ENCODE data around the gene TNKS2. TPM values are rescaled to one million over a fixed set of nuclear protein-coding genes. Genes with fewer than 3 reads are reported as not detected.

The TNKS2 gene
- total and polyA plus RNA-seq, 2 donors (not counting 1 experiment from before 2014, with no cell fraction given): 17.5 to 45.8 TPM

DNA sequence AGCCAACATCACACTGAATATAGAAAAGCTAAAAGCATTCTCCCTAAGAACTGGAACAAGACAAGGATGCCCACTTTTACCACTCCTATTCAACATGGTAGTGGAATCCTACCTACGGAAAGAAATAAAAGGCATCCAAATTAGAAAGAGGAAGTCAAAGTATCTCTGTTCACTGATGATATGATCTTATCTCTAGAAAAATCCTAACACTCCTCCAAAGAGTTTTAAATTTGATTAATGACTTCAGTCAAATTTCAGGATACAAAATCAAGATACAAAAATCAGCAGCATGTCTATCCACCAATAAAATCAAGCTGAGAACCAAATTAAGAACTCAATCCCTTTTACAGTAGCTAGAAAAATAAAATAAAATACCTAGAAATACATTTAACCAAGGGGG, 35.3 kb upstream of the TNKS2 start:
- Histone ChIP-seq H3K27me3 (replicated peaks in 1 of 4; ENCODE audit: control extremely low read depth in 1 of 4, control insufficient read depth in 3 of 4, insufficient read depth in 4 of 4, low read length in 3 of 4) (peaks cover 0 to 2% (median 0%) of the 10 kb centered on the region in 4 experiments), H3K4me1 (ENCODE audit: control insufficient read depth in 2 of 2, insufficient read depth in 2 of 2, low read length in 2 of 2) (no peaks in the 10 kb centered on the region), H3K9me3 (ENCODE audit: control extremely low read depth in 1 of 3, control insufficient read depth in 2 of 3, insufficient read depth in 1 of 3, low read length in 2 of 3) (no peaks in the 10 kb centered on the region), H3K4me2 (replicated peaks; ENCODE audit: low read depth, low read length, poor library complexity, severe bottlenecking) (no peak overlapping the region), H2AFZ (ENCODE audit: insufficient read depth, low read depth, low read length, poor library complexity, severe bottlenecking) (no peak overlapping the region), H3K9ac (ENCODE audit: low read length) (no peak overlapping the region), H4K20me1 (ENCODE audit: control insufficient read depth, insufficient read depth, low read length, poor library complexity, severe bottlenecking) (no peaks in the 10 kb centered on the region), H3K27ac (ENCODE audit: low read length in 2 of 2) (no peak overlapping the region), H3K36me3 (replicated peaks in 1 of 2; ENCODE audit: control extremely low read depth in 1 of 2, control insufficient read depth in 1 of 2, extremely low read depth in 1 of 2, insufficient read depth in 2 of 2, low read length in 1 of 2) (no peaks in the 10 kb centered on the region), H3K4me3 (ENCODE audit: control extremely low read depth in 1 of 5, extremely low read depth in 1 of 5, insufficient read depth in 1 of 5, low read depth in 2 of 5, low read length in 4 of 5) (no peak overlapping the region), H3K79me2 (ENCODE audit: control insufficient read depth, insufficient read depth, low read length) (no peaks in the 10 kb centered on the region)
- Mint-ChIP-seq H3K4me3 (no peak overlapping the region), H3K27ac (no peak overlapping the region), H3K9me3 (ENCODE audit: insufficient read depth) (no peaks in the 10 kb centered on the region), H3K27me3 (peaks cover 28% of the 10 kb centered on the region), H3K4me1 (no peaks in the 10 kb centered on the region)
- DNase-seq (no peak), ATAC-seq (ENCODE audit: low read depth) (no peak)
- TF ChIP-seq, protein P1, sequence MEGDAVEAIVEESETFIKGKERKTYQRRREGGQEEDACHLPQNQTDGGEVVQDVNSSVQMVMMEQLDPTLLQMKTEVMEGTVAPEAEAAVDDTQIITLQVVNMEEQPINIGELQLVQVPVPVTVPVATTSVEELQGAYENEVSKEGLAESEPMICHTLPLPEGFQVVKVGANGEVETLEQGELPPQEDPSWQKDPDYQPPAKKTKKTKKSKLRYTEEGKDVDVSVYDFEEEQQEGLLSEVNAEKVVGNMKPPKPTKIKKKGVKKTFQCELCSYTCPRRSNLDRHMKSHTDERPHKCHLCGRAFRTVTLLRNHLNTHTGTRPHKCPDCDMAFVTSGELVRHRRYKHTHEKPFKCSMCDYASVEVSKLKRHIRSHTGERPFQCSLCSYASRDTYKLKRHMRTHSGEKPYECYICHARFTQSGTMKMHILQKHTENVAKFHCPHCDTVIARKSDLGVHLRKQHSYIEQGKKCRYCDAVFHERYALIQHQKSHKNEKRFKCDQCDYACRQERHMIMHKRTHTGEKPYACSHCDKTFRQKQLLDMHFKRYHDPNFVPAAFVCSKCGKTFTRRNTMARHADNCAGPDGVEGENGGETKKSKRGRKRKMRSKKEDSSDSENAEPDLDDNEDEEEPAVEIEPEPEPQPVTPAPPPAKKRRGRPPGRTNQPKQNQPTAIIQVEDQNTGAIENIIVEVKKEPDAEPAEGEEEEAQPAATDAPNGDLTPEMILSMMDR (IDR thresholded peaks at IDR 0.05): no peak
- TF ChIP-seq EZH2 (IDR thresholded peaks at IDR 0.05; ENCODE audit: borderline replicate concordance, insufficient read depth, low read depth, low read length, poor library complexity, severe bottlenecking): no peak
- no CpG with 5 or more reads among the region's 1 CpG for WGBS (ENCODE audit: insufficient coverage)
- ChIA-PET CTCF (interaction anchor here (0.9 kb wide), 1 partner anchor 146 kb away, joined by 3 read pairs; no protein-coding TSS in a partner anchor), POLR2A (no interaction called here)
- intact Hi-C loops (cut with micrococcal nuclease): no loop called here

DNA sequence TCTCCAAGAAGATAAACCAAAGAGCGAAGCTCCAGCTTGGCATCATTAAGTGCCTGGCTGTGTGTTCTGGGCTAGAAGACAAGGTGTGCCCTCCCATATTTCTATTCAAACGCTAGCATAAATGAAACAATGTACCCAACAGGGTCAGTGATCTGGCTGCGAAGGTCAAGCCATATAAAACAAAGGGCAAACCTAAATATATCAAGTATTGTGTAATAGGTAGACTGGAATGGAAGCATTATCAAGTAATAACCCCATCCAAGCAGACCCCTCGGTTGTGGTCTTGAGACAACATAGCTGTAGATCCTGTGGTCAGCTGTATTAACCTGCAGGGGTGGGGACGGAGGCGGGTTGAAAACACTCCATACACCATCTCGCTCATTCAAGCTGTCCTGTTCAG, 31.6 kb upstream of the TNKS2 start:
- H3K4me1 ChIP-seq (ENCODE audit: control insufficient read depth in 2 of 2, insufficient read depth in 2 of 2, low read length in 2 of 2): no peaks in the 10 kb centered on the region
- Mint-ChIP-seq H3K9me3 (ENCODE audit: insufficient read depth) (no peaks in the 10 kb centered on the region), H3K4me3 (no peak overlapping the region), H3K4me1 (no peaks in the 10 kb centered on the region), H3K27ac (no peak overlapping the region), H3K27me3 (peaks cover 12% of the 10 kb centered on the region)
- WGBS (ENCODE audit: insufficient coverage): 100% methylated on average over 3 of the region's 7 CpGs
- no peaks in the 10 kb centered on the region for H3K9me3 ChIP-seq (ENCODE audit: control extremely low read depth in 1 of 3, control insufficient read depth in 2 of 3, insufficient read depth in 1 of 3, low read length in 2 of 3)
- H3K27ac ChIP-seq (ENCODE audit: low read length in 2 of 2): no peak overlapping the region
- no peaks in the 10 kb centered on the region for H3K36me3 ChIP-seq (replicated peaks in 1 of 2; ENCODE audit: control extremely low read depth in 1 of 2, control insufficient read depth in 1 of 2, extremely low read depth in 1 of 2, insufficient read depth in 2 of 2, low read length in 1 of 2)
- H3K9ac ChIP-seq (ENCODE audit: low read length): no peak overlapping the region
- H3K79me2 ChIP-seq (ENCODE audit: control insufficient read depth, insufficient read depth, low read length): no peaks in the 10 kb centered on the region
- H2AFZ ChIP-seq (ENCODE audit: insufficient read depth, low read depth, low read length, poor library complexity, severe bottlenecking): no peak overlapping the region
- ChIA-PET CTCF (no interaction called here), POLR2A (no interaction called here)
- H3K4me2 ChIP-seq (replicated peaks; ENCODE audit: low read depth, low read length, poor library complexity, severe bottlenecking): no peak overlapping the region
- TF ChIP-seq, protein P1 (IDR thresholded peaks at IDR 0.05): no peak
- TF ChIP-seq EZH2 (IDR thresholded peaks at IDR 0.05; ENCODE audit: borderline replicate concordance, insufficient read depth, low read depth, low read length, poor library complexity, severe bottlenecking): no peak
- no peak overlapping the region for H3K4me3 ChIP-seq (ENCODE audit: control extremely low read depth in 1 of 5, extremely low read depth in 1 of 5, insufficient read depth in 1 of 5, low read depth in 2 of 5, low read length in 4 of 5)
- no peaks in the 10 kb centered on the region for H3K27me3 ChIP-seq (replicated peaks in 1 of 4; ENCODE audit: control extremely low read depth in 1 of 4, control insufficient read depth in 3 of 4, insufficient read depth in 4 of 4, low read length in 3 of 4)
- intact Hi-C loops (cut with micrococcal nuclease): no loop called here
- DNase-seq (no peak), ATAC-seq (ENCODE audit: low read depth) (no peak)
- no peaks in the 10 kb centered on the region for H4K20me1 ChIP-seq (ENCODE audit: control insufficient read depth, insufficient read depth, low read length, poor library complexity, severe bottlenecking)

All from B cell (primary cell).